CD4-positive, alpha-beta memory T cell (primary cell): Measurements from ENCODE around the gene HDAC4. TPM values are rescaled to one million over a fixed set of nuclear protein-coding genes. Genes with fewer than 3 reads are reported as not detected.

ENCODE experiments used
- CTCF ChIA-PET: fragments of 350-600 bp; sonication (Branson Sonifier 250); formaldehyde crosslinking; loops from one replicate; lab custom pipeline; 2021; ENCODE audit warnings: inconsistent platforms; ENCODE audit not compliant: partially characterized antibody; lab: Charles Lee
- POLR2A ChIA-PET: fragments of 350-600 bp; sonication (Branson Sonifier 250); formaldehyde crosslinking; loops from one replicate; lab custom pipeline; 2021; ENCODE audit not compliant: partially characterized antibody; lab: Charles Lee
- DNase-seq, 5 donors: peaks; one replicate each; pipeline versions ENCODE4 v3.0.0 to v3.0.0-alpha.2; 2020 to 2022; ENCODE audit warnings: mixed read lengths in 1 of 5
- H3K27ac ChIP-seq: one replicate; pipeline ENCODE4 v1.7.0; 2013; ENCODE audit warnings: low read depth, low read length
- H3K27me3 ChIP-seq: 2 replicates; pipeline ENCODE4 v1.7.0; 2013; ENCODE audit warnings: mild to moderate bottlenecking, low read length, moderate library complexity; ENCODE audit not compliant: insufficient read depth
- H3K36me3 ChIP-seq: 2 replicates; pipeline ENCODE4 v1.7.0; 2013; ENCODE audit warnings: mild to moderate bottlenecking, low read length, moderate library complexity; ENCODE audit not compliant: insufficient read depth
- H3K4me1 ChIP-seq: 2 replicates; pipeline ENCODE4 v1.7.0; 2013; ENCODE audit warnings: mild to moderate bottlenecking, low read length, moderate library complexity; ENCODE audit not compliant: insufficient read depth
- H3K4me3 ChIP-seq, 2 donors: one replicate each; pipeline ENCODE4 v1.7.0; 2013; ENCODE audit warnings: low read length in 2 of 2, mild to moderate bottlenecking in 1 of 2
- H3K9me3 ChIP-seq, 2 donors: one replicate each; pipeline ENCODE4 v1.7.0; 2013; ENCODE audit warnings: low read length in 2 of 2, control low read depth in 1 of 2; ENCODE audit not compliant: control insufficient read depth in 1 of 2
- H3K27ac Mint-ChIP-seq, 7 donors: one replicate each; pipeline ENCODE4 v1.8.0; 2020 to 2021; ENCODE audit warnings: mixed read lengths in 7 of 7, mild to moderate bottlenecking in 6 of 7, inconsistent platforms in 3 of 7, moderate library complexity in 3 of 7
- H3K27me3 Mint-ChIP-seq, 2 donors: one replicate each; pipeline ENCODE4 v1.8.0; 2020 to 2021; ENCODE audit warnings: mixed read lengths in 2 of 2
- H3K36me3 Mint-ChIP-seq, 2 donors: one replicate each; pipeline ENCODE4 v1.8.0; 2020 to 2021; ENCODE audit warnings: mixed read lengths in 2 of 2, inconsistent platforms in 1 of 2, mild to moderate bottlenecking in 1 of 2
- H3K4me1 Mint-ChIP-seq, 4 donors: one replicate each; pipeline ENCODE4 v1.8.0; 2020 to 2021; ENCODE audit warnings: mixed read lengths in 4 of 4, mild to moderate bottlenecking in 1 of 4
- H3K4me3 Mint-ChIP-seq, 8 donors: one replicate each; pipeline ENCODE4 v1.8.0; 2020 to 2021; ENCODE audit warnings: mixed read lengths in 8 of 8, mild to moderate bottlenecking in 7 of 8, moderate library complexity in 6 of 8, inconsistent platforms in 3 of 8
- H3K9me3 Mint-ChIP-seq, 8 donors: one replicate each; pipeline ENCODE4 v1.8.0; 2020 to 2021; ENCODE audit warnings: mixed read lengths in 8 of 8, mild to moderate bottlenecking in 5 of 8, inconsistent platforms in 3 of 8, moderate library complexity in 1 of 8
- intact Hi-C: fragments of 100-400 bp; cut with micrococcal nuclease; formaldehyde crosslinking; loops from one replicate; pipeline ENCODE4 v1.15.1; 2023
- polyA plus RNA-seq, 2 donors: library from polyadenylated mRNA; unstranded; fragments of 300-500 nt; fragmentation: Illumina TruSeq; gene quantifications; one replicate each; pipeline ENCODE4 v1.2.3, GENCODE V29; 2021
- total RNA-seq, 2 experiments: library from RNA; stranded (reverse); gene quantifications; one replicate each; pipeline ENCODE4 v1.2.3, GENCODE V29; 2021

The HDAC4 gene
- total and polyA plus RNA-seq, 4 experiments from 2014 or later, result 1.4 to 59.7 (median 30.4) TPM

DNA sequence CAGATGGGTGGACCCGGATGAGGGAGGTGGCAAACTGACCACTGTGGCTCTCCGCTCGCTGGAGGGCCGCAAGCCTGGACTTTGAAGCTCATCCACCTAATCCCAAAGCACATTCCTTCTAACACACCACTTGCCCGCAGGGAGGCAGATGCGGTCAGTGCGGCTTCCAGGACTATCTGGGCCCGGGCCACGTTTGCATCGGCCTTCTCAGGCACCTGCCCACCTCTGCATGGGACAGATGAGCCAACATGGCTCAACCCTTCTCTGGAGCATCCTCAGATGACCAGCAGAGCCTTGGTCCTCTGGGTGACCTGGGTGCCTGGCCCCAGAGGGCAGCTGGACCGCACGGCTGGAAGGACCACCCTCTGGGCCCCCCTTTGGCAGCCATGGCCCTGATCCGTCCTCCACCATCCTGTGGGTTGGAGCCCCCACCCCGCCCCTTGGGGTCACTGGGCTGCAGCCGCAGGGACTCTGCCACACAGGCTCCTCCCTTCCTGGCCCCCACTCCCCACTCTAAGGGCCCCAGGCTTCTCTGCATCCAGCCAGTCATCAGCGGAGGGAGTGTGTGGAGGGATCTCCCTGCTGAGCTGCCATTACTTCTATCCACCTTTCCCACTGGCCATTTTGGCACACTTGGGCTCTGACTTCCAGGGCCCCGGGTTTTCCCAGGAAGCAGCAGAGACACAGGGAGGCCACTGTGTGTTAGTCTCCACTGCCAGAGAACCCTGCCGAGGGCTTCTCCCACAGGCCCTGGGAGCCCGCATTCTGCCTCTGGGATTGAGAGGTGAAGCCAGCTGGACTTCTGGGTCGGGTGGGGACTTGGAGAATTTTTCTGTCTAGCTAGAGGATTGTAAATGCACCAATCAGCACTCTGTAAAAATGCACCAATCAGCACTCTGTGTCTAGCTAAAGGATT is 12.3 kb downstream of the HDAC4 start:
- Histone ChIP-seq H3K27ac (no peak overlapping the region), H3K4me3 (no peak overlapping the region), H3K4me1 (no peaks in the 10 kb centered on the region), H3K9me3 (no peaks in the 10 kb centered on the region), H3K27me3 (no peaks in the 10 kb centered on the region), H3K36me3 (peaks cover 3% of the 10 kb centered on the region)
- no peak for DNase-seq
- no peak overlapping the region for H3K4me3 Mint-ChIP-seq
- ChIA-PET POLR2A (interaction anchor here (1.9 kb wide), 1 partner anchor 13 kb away, joined by 5 read pairs; the partner anchor contains the start of gene HDAC4), CTCF (interaction anchor here (1.3 kb wide), 1 partner anchor 7 kb away, joined by 3 read pairs; no protein-coding TSS in a partner anchor)
- H3K27ac Mint-ChIP-seq, result peak overlapping the region in 1 of 7 donors; percentile 71
- H3K36me3 Mint-ChIP-seq, result peaks cover 8 to 14% of the 10 kb centered on the region in 2 donors
- peaks cover 0 to 6% (median 0%) of the 10 kb centered on the region in 8 donors for H3K9me3 Mint-ChIP-seq
- intact Hi-C loops, result no loop called here
- peaks cover 2 to 8% (median 4%) of the 10 kb centered on the region in 4 donors for H3K4me1 Mint-ChIP-seq
- H3K27me3 Mint-ChIP-seq, result no peaks in the 10 kb centered on the region

DNA sequence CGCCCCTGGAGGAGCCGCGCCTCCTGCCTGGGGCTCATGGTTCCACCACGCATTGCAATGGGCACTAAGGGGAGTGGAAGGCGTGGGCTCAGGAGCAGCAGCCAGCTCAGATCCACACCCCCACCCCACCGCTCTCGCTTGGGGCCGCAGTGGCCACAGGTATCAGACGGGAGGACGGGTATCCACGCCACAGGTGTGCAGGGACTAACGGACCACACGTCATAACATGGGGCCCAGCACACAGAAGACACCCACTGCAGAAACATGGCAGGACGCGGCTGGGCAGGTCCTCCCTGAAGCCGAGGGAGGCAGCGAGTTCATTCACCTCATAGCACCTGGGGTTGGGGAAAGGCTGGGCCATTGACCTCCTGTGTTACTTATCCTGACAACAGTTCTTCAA is 13.0 kb downstream of the HDAC4 start:
- Mint-ChIP-seq H3K4me1 (peaks cover 2 to 6% (median 5%) of the 10 kb centered on the region in 4 donors), H3K36me3 (peaks cover 8 to 14% of the 10 kb centered on the region in 2 donors), H3K27me3 (no peaks in the 10 kb centered on the region), H3K4me3 (no peak overlapping the region), H3K27ac (no peak overlapping the region), H3K9me3 (peaks cover 0 to 6% (median 0%) of the 10 kb centered on the region in 8 donors)
- Histone ChIP-seq H3K36me3 (peaks cover 3% of the 10 kb centered on the region), H3K27ac (no peak overlapping the region), H3K27me3 (no peaks in the 10 kb centered on the region), H3K4me1 (no peaks in the 10 kb centered on the region), H3K4me3 (no peak overlapping the region), H3K9me3 (no peaks in the 10 kb centered on the region)
- CTCF ChIA-PET, result no interaction called here
- POLR2A ChIA-PET, result interaction anchor here (1.9 kb wide), 1 partner anchor 13 kb away, joined by 5 read pairs; the partner anchor contains the start of gene HDAC4
- intact Hi-C loops, result no loop called here
- no peak for DNase-seq

DNA sequence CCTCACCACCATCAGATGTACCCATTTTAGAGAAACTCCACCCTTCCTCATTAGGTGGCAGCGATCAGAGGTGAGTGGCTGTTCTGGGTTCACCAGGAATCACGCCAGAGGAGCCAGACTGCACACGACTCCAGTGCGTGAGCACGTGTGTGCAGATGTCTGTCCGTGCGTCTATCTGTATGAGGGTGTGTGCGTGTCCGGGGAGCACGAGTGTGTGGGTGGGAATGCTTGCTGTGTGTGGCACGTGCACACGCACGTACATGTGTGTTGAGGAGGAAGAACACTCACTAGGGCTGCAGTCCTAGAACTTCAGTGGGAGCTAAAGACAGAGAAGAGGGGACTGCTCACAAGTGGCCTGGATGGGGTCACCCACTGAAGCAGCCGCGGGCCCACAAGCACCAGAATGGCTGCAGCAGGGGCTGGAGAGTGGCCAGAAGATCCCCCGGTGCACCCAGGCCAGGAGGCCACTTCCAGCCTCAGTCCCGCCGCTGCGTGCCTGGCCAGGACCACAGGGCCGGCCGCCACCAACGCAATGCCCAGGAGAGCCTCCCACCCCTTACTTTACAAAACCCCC is 13.9 kb downstream of the HDAC4 start:
- Histone ChIP-seq H3K27me3 (no peaks in the 10 kb centered on the region), H3K4me1 (peaks cover 1% of the 10 kb centered on the region), H3K9me3 (no peaks in the 10 kb centered on the region), H3K4me3 (no peak overlapping the region), H3K27ac (no peak overlapping the region), H3K36me3 (peaks cover 3% of the 10 kb centered on the region)
- Mint-ChIP-seq H3K27me3 (no peaks in the 10 kb centered on the region), H3K9me3 (peaks cover 0 to 6% (median 0%) of the 10 kb centered on the region in 8 donors), H3K4me3 (no peak overlapping the region), H3K36me3 (peaks cover 8 to 14% of the 10 kb centered on the region in 2 donors), H3K27ac (peak overlapping the region in 2 of 7 donors; percentile 32 to 78), H3K4me1 (peaks cover 2 to 10% (median 6%) of the 10 kb centered on the region in 4 donors)
- CTCF ChIA-PET, result no interaction called here
- intact Hi-C loops, result no loop called here
- DNase-seq, result no peak
- POLR2A ChIA-PET, result no interaction called here

DNA sequence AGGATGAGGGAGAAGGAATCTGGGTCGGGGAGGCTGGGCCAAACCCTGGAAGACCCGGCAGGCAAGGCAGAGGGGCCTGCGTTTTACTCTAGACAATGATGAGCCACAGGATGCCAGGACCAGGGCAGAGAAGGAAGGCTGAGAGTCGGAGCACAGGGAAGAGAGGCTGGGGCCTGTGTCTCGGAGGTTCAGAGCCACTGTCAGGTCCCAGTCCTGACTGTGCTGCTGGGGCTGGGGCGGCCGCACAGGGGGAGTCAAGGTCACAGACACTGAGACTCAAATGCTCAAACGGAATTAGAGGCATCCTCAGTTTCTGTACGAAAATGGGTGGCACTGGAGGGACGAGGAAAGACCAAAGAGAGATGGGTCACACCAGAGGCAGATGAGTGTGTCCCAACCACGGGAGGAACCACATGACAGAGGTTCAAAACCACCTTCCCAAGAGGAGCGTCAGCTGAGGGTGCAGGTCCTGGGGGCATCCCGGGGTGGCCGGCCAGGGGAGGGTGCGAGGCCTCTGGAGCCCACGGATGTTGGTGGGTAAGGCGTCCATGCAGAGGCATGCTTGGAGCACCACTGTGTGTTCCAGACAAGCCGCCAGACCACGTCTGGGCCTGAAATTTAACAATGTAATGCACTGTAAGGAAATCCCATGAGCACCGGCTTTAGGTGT is 14.7 kb downstream of the HDAC4 start:
- Mint-ChIP-seq H3K9me3 (peaks cover 0 to 6% (median 0%) of the 10 kb centered on the region in 8 donors), H3K36me3 (peaks cover 8 to 15% of the 10 kb centered on the region in 2 donors), H3K27me3 (no peaks in the 10 kb centered on the region), H3K4me1 (peaks cover 11 to 18% (median 14%) of the 10 kb centered on the region in 4 donors), H3K27ac (peak overlapping the region in 3 of 7 donors; percentile 47 to 67 (median 62)), H3K4me3 (no peak overlapping the region)
- DNase-seq, result no peak
- H3K36me3 ChIP-seq, result peaks cover 3% of the 10 kb centered on the region
- ChIA-PET CTCF (no interaction called here), POLR2A (no interaction called here)
- H3K27me3 ChIP-seq, result no peaks in the 10 kb centered on the region
- H3K9me3 ChIP-seq, result no peaks in the 10 kb centered on the region
- intact Hi-C loops, result no loop called here
- peaks cover 10% of the 10 kb centered on the region for H3K4me1 ChIP-seq
- H3K27ac ChIP-seq, result no peak overlapping the region
- no peak overlapping the region for H3K4me3 ChIP-seq

DNA sequence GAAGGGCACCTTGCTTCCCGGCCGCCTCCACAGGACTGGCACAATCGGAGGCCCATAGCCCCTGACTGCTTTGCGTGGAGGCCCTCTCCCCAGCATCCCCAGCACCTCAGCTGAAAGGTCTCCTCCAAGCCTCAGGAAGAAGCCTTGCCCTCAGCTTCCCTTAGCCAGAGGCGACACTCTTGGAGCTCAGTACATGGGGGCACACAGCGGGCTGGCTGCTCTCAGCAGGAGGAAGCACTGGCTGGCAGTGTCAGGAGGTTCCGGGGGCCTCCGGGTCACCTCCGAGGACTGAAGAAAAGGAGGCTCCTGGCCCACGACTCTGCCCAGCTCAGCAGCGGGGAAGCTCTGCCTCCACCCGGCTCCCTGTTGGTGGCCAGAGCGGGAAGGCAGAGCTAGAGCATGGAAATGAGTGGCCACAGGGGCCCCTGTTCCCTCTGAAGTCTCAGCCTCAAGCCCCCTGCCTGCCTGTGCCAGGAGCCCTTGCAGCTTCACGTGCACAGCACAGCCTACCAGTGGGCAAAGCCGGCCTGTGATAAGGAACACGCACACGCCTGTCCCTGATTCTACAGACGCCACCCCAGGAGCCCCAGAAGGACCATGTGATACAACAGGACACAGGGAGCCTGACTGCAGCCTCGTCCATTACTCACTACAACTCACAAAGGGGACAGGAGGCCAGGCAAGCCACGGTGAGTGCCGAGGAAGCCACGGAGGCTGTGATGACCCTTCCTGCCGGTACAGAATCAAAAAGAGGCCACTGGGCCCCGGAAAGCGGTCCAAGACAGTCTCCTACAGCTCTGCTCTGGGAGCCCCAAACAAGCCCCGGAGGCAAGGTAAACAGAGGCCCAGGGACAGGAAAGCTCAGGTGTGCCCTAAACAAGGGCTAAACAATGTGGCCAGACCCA is 15.5 kb downstream of the HDAC4 start:
- intact Hi-C loops, result no loop called here
- Mint-ChIP-seq H3K9me3 (peaks cover 0 to 6% (median 0%) of the 10 kb centered on the region in 8 donors), H3K4me3 (no peak overlapping the region), H3K4me1 (peaks cover 17 to 25% (median 21%) of the 10 kb centered on the region in 4 donors), H3K27ac (peak overlapping the region in 5 of 7 donors; percentile 47 to 67 (median 62)), H3K36me3 (peaks cover 8 to 20% of the 10 kb centered on the region in 2 donors), H3K27me3 (no peaks in the 10 kb centered on the region)
- Histone ChIP-seq H3K27me3 (no peaks in the 10 kb centered on the region), H3K9me3 (no peaks in the 10 kb centered on the region), H3K4me3 (no peak overlapping the region), H3K36me3 (peaks cover 3% of the 10 kb centered on the region), H3K27ac (no peak overlapping the region), H3K4me1 (peaks cover 17% of the 10 kb centered on the region)
- no peak for DNase-seq
- CTCF ChIA-PET, result no interaction called here
- POLR2A ChIA-PET, result no interaction called here

DNA sequence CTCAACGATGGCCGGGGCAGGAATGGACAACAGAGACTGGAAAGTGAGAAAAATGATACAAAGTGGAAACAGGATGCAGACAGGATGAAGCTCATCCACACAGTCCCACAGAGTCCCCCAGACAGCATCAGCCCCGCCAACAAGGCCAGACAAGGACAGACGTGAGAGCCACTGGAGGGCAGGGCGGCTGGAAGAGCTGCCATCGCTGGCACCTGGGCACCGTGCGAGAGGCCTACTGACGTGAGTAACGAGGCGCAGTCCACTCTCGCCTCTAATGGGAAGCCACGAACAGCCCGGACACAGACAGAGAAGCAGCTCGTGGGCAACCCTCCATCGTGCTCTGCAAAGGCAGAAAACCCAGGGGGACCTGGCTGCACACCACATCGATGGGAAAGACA is 17.1 kb downstream of the HDAC4 start:
- intact Hi-C loops, result loop anchor here (5.0 kb wide), 1 partner anchor 116 kb away; no protein-coding TSS in a partner anchor
- Mint-ChIP-seq H3K27ac (peak overlapping the region in 3 of 7 donors; percentile 22 to 65 (median 51)), H3K4me3 (no peak overlapping the region), H3K9me3 (peaks cover 0 to 6% (median 0%) of the 10 kb centered on the region in 8 donors), H3K36me3 (peaks cover 4 to 17% of the 10 kb centered on the region in 2 donors), H3K27me3 (no peaks in the 10 kb centered on the region), H3K4me1 (peaks cover 20 to 31% (median 24%) of the 10 kb centered on the region in 4 donors)
- H3K9me3 ChIP-seq, result no peaks in the 10 kb centered on the region
- peaks cover 21% of the 10 kb centered on the region for H3K4me1 ChIP-seq
- ChIA-PET POLR2A (no interaction called here), CTCF (no interaction called here)
- no peak for DNase-seq
- no peaks in the 10 kb centered on the region for H3K27me3 ChIP-seq
- H3K36me3 ChIP-seq, result no peaks in the 10 kb centered on the region
- no peak overlapping the region for H3K4me3 ChIP-seq
- no peak overlapping the region for H3K27ac ChIP-seq
